GM19025 (cell line): ENCODE measurements around the gene CORIN.
"Not testable (repeated sequence)": the region's sequence is repeated elsewhere in the genome, so short reads cannot be mapped to it uniquely, and the experiment has no call there.

ENCODE experiments used
- ATAC-seq: cut with Tn5 transposase; IDR thresholded peaks from one replicate; pipeline ENCODE4 v1.9.1; 2021; ENCODE audit warnings: mild to moderate bottlenecking, low read depth, moderate library complexity; ENCODE audit not compliant: unreplicated experiment

CORIN gene

DNA sequence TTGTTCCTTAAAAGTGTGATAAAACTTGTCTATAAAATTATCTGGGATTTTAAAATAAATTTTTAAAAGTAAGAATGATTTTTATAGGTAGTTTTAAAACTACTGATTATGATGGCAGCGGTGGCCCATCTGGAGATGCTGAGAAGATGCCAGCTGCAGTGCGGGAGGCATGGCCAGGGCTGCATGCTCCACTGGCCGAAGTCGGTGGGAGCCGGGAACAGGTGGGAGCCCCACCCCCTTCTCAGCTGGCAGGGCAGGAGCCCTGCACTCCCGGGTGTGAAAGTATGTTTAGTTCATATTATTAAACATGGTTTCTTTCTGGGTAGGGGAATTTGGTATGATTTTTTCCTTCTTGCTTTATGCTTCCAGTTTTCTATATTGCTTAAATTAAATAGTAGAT is 63.8 kb downstream of the CORIN start:
- ATAC-seq, result no peak

DNA sequence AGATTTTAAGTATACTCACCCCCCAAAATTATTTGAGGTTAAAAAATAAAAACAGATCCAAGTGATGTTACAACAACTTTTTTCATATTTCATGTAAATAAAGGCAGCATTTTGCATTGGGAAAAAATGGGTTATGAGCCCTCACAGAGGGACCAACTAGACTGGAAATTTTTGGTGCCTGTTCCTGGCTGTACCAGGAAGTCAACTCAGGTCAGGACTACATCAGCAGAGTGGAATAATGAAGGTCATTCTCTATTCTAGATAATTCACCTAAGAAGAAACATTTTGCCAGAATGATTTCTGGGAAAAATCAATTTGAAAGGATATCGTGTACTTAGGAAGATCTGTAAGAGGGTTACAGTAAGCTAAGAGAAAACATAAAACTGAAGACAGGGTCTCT is 66.8 kb downstream of the CORIN start:
- no peak for ATAC-seq

DNA sequence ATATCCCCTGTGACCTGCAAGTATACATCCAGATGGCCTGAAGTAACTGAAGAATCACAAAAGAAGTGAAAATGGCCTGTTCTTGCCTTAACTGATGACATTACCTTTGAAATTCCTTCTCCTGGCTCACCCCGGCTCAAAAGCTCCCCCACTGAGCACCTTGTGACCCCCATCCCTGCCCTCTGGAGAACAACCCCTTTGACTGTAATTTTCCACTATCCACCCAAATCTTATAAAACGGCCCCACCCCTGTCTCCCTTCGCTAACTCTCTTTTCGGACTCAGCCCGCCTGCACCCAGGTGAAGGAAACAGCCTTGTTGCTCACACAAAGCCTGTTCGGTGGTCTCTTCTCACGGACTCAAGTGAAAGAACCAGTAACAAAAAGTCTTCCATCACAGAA is 69.9 kb downstream of the CORIN start:
- ATAC-seq, result not testable (repeated sequence)

DNA sequence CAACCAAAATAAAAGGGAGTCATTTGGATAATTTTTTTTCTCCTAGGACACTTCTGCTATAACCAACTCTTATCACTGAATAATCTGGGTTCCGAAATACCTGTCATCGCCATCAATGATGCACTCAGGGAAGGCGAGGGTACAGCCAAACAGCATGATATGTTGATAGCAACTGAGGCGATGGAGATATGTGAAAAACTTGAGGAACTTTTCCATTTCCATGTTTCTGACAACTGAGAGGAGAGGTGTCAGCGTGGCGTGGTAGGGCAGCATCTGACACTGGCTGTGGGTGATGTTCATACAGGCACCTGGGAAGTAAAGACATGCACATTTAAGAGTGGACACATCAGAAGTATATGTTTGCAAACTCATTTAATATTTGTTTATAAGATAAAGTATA is 74.6 kb downstream of the CORIN start:
- ATAC-seq, result no peak

DNA sequence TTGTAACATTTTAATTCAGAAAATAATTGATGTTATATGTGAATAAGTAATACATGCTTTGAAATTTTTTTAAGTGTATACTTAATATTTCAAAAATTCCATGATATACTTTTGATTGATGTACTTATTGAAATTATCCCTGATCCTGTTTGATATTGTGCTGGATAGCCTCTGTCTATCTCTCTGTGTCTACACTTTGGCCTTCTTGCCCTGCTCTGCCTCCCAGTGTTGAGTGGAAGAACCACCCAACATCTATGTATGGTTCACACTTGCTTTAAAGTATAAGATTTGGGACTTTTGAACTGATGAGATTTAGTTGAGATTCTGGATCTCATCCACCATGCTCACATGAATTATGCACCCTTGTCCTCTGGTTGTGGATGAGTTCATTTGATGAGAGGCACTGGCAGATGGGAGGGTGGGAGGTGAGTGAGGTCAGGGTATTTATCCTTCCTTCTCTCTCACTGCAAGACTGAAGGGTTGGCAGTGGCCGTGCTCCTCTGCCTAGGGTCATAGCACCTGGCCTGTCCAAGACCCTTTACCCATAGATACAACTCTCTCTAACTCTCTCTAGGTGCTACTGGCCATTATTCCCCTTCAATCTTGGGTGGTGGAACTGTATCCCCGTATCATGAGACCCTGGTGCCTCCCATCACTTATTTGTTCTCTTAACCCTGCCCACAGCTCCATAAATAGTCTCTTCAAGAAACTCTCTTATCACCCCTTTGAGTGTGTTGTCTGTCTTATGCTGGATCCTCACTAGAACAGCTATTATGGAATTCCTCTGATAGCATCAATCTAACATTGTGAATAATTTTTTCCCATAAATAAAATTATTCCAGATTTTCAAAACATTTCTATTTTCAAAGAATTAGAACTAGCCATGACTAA is 75.2 kb downstream of the CORIN start:
- no peak for ATAC-seq

DNA sequence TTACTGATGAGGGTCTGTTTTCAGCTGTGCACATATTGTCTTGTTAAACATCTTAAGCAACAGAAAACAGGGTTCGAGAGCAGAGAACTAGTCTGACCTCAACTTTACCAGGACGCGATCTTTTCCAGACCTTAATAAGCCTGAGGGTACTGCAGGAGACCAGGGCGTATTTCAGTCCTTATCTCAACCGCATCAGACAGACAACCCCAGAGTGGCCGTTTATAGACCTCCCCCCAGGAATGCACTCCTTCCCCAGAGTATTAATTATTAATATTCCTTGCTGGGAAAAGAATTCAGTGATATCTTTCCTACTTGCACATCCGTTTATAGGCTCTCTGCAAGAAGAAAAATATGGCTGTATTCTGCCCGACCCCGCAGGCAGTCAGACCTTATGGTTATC is 84.6 kb downstream of the CORIN start:
- ATAC-seq, result not testable (repeated sequence)

DNA sequence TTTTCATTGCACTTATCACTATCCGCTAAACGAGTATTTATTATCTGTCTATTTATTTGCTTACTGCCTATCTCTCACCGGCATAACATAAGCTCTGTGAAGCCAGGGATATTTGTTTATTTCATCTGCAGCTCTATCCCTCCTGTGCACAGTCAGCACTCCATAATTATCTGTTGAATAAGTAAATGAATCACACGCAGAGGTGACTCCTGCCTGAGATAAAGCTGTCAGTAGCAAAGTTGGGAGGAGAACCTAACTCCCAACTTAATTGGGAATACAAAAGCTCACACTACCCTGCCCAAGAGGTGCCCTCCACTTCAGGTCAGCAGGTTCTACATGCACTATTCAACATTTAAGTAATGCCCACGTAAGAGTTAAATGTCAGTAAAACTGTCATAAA is 85.7 kb downstream of the CORIN start:
- no peak for ATAC-seq

DNA sequence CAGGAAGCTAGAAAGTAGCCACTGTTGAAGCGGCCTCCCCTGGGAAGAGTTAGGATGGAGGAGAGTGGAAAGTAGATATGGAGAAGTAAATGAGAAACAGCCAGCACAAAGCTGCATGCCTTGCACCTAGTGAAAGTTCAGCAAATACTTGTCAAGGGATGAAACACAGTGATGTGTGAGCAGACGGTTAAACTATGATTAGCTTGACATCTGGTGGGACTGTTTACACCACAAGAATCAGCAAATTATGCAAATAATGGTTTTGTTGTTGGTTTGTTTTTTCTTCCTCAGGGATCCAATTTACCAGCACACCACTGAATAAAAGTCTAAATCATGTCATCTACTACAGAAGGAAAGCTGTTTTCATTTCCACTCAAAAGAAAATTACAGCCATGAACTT is 87.1 kb downstream of the CORIN start:
- no peak for ATAC-seq

DNA sequence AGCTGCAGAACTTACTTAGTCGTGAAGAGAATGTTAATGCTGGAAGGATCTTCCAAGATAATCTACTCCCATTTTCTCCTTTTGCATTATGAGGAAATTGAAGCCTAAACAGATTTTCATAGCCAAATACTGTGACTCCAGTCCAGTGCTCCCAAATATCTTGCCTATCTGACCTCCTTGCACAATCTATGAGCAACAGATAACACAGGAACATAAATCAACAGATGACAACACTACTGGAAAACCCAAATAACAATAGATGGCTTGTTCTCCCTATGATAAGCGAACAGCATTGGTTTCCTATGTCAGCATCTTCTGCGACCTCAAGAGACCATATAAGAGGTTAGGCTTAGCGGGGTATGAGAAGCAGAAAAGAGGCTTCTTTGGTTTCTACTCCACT is 88.0 kb downstream of the CORIN start:
- no peak for ATAC-seq

DNA sequence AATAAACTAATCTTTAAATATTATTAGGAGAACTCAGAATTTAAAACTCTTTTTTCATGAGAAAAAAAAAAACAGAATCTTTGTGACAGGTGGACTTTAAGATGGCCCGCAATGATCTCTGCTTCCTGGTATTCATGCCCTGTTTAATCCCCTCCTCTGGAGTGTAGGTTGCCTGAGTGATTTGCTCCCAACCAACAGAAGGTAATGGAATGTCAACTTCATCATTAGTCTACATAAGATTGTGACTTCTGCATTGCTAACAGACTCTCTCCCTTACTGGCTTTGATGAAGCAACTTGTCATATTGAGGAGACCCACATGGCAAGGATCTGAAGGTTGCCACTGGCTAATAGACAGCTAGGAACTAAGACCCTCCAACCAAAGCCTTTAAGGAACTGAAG is 88.8 kb downstream of the CORIN start:
- no peak for ATAC-seq

DNA sequence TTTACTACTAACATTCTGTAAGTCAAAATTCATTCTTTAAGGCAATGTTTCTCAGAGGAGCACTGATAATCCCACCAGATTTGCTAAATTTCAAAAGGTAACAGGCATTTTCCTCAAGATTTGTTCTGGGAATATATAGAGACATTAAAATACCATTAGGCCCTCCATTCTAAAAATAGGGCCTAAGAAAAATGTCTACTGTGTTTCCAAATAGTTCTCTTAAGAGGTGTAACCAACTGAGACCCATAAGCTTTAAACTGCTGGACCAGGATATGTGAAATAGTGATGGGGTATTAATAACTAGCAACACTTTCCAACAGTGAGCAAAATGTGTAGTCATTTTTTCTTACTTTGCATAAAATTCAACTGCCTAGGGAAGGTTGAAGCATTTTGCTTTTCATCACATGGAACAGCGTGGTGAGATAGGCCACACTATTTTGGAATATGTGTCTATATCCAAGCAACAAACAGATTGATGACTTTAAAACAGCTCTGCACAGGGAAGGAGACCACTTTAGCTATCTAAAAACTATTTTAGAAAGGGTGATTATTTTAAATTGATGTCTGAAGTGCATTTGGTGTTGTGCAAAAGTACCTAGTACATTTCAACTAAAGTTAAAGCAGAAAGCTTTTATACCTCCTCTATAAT is 89.9 kb downstream of the CORIN start:
- no peak for ATAC-seq

DNA sequence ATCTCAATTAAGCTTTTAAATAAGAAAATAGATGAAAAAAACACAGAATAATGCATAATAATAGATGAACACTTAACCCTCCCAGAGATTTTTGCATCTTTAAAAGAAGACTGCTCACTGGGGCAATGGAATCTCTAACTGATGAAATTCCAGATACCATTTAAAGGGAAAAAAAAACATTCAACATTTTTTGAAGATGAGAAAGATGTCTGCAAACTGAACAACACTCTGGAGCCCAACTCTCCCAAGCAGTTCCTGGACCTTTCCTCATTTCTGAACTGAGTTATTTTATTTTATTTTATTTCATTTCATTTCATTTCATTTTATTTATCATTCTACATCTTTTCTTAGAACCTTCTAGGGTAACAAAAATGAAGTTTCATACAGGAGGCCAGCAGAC is 90.7 kb downstream of the CORIN start:
- ATAC-seq, result no peak

DNA sequence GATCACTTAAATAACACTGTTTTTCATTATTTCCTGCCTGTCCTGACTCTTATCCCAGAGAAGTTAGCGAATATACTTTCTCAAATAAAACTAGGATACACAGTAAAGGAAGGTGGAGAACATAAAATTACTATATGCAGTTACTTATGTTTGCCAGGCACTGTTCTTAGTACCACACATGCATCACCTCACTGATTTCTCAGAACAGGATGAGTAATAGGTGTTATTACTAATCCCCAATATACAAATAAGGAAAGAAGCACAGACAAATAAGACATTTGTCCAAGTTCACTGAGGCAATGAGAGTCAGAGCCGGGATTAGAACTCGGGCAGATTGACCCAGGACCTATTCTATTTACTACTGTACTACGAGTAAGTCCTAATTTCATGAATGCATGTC is 91.7 kb downstream of the CORIN start:
- ATAC-seq, result no peak

DNA sequence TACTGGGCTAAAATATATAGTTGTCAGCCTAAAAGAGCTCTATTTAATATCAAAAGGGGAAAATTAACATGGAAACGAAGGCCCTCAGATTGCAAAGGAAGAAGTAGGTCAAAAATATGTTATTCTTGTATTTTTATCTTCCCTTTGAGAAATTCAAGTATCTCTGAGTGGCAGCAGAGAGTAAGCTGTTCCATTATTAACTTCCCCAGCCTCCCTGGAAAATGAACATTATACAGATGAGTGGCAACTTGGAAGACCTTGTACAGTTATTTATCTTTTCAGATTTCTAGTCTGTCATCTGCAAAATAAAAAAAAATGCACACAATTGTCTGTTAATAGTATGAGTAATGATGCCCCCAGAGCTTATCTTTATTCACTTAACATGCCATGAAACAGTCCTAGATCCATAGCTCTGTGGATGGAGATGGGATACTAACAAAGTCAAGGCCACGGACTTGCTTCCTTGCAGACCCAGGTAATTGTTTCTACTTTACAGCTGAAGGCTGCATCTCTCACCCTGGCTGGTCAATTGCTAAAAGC is 93.0 kb downstream of the CORIN start:
- ATAC-seq, result no peak

DNA sequence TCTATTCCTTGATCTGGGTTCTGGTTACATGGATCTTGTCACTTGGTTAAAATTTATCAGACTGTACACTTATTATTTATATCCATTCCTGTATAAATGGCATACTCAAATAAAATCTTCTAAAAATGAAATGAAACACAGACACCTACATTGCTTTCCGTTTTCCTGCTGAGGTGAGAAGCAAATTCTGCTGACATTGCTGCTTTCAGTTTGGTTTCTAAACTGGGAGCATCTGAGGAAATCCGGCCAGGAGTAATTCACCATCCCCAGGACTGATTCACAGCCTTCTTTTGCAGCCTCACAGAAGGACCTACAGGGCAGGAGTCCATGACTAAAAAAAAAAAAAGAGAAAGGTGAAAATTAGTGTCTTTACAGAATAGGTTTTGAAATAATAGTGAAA is 93.6 kb downstream of the CORIN start:
- ATAC-seq, result no peak

DNA sequence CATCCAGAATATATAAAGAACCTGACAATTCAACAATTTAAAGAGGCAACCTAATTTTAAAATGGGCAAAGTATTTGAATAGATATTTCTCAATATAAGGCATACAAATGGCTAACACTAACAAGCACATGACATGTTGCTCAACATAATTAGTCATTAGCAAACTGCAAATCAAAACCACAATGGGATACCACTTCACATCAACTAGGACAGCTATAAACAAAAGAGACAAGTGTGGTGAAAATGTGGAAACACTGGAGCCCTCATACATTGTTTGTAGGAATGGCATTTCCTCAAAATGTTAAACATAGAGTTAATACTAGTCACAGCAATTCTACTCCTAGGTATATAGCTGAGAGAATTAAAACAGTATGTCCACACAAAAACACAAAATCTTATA is 96.7 kb downstream of the CORIN start:
- no peak for ATAC-seq

DNA sequence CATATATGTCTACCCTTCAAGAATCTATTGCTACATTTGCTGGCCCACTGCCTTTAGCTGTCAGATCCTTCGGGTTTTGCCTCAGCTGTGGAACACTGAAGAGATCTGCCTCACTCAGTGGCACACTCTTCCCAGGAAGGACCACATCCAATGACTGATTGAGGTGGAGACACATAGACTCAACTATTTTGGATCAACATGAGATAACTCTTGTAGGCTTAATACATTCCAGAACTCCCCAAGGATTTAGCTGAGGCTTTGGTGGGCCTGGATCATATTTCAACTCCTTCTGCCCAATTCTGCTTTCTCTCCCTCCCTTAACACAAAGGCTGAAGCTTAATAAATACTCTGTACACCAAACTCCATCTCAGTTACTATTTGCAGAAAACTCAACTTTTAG is 100.5 kb downstream of the CORIN start:
- ATAC-seq, result no peak

DNA sequence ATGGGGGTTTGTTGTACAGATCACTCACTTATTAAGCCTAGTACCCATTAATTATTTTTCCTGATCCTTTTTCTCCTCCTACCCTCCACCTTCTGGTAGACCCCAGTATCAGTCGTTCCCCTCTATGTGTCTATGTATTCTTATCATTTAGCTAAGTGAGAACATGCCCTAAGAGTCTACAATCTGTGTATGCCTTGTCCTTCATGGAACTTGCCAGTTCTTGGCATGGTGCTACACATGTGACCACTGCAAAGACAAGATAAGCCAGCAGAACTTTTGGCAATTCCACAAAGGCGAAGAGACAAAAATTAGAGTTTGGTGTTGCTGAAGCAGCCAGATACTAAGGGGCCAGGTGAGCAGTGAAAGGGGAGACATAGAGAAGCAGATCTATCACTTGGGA is 101.3 kb downstream of the CORIN start:
- no peak for ATAC-seq

DNA sequence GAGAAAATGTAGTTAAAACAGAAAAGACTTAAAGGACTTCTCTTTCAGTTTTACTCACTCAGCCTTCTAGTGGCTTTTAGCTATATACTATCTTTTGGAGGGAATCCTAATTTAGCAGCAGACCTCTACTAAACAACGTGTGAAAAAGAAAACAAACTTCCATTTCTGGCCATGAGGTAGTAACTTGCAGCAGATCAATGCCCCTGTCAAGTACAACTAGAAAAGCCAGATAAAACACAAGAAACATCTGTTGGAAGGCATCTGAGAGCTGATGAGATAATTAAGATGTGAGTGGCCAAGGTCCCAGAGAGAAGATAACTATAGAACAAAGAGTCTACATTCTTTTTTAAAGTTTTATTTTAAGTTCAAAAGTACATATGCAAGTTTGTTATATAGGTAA is 101.7 kb downstream of the CORIN start:
- no peak for ATAC-seq

DNA sequence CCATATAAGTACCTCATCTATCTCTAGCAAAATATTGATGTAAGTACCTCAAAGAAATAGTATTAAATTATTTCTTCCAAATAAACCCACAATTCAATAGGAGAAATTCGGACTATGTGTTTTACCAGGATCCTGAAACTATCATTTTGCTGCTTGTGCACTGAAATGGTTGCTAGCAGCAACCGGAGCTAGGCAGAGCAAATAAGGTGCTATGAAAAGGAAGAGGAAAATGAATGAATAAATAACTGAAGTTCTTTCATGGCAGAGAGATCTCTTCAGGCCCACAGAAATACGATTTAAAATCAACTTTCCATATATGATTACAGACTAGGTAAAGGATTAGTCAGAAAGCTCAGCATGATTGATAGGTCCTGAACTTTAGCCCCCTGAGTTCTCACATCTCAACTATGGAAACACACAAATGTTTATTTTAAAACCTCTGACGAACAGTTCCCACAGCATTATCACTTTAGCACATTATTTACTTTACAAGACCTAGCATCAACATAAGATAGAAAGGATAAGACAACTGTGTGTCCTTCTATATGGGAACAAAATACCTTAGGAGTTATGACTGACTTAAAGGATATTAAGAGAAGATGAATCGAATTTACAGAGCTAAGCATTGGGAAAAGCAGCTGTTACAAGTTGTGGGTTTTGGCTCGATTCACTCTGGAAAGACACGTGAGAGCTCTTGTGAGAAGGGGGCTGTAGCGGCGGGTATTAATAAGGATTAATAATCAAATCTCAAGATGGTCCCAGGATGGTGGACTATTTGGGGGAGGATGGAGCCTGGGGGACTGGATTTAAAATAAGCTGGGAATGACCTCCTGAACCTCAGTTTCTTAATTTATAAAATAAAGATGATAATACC is 104.3 kb downstream of the CORIN start:
- ATAC-seq, result no peak

DNA sequence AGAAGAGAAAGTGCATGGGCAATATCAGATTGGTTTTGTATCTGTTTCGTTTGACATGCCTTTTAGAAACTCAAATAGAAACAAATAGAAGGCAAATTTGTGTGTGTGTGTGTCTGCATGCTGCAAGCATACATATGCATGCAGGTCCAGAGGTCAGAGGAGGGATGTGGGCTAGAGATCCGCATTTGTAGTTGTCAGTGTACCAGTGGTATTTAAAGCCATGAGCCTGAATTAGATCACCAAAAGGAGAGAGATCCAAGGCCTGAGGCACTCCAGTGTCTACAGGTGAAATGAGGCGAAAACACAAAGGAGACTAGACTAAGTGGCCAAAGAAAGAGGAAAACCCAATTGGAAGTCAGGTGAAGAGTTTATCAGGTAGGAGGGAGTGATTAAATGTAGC is 106.7 kb downstream of the CORIN start:
- no peak for ATAC-seq
